OCI-LY7 (cell line): ENCODE data around the gene NSL1. TPM values are rescaled to one million over a fixed set of nuclear protein-coding genes. Genes with fewer than 3 reads are reported as not detected.
"Not testable (repeated sequence)": the region's sequence is repeated elsewhere in the genome, so short reads cannot be mapped to it uniquely, and the experiment has no call there.

ENCODE experiments used
- BruUV-seq: library from RNA; stranded (reverse); fragments of 400-500 nt; replicated peaks from 2 replicates; lab custom pipeline; 2021; lab: Mats Ljungman, UMichigan
- CTCF ChIA-PET: fragments of 300-600 bp; sonication (Branson Sonifier 250); formaldehyde crosslinking; loops from one replicate; lab custom pipeline; 2022; ENCODE audit warnings: antibody characterized with exemption; ENCODE audit not compliant: unreplicated experiment; lab: Charles Lee
- POLR2A ChIA-PET: fragments of 300-600 bp; sonication (Branson Sonifier 250); formaldehyde crosslinking; loops from one replicate; lab custom pipeline; 2022; ENCODE audit warnings: antibody characterized with exemption; lab: Charles Lee
- DNase-seq: peaks from one replicate; pipeline ENCODE4 v3.0.0-alpha.2; 2015; ENCODE audit warnings: low spot score
- H2AFZ ChIP-seq: fragments of 200-600 bp; sonication (generic), shearing (Covaris generic); 2 replicates; pipeline ENCODE4 v1.6.1; 2014; ENCODE audit warnings: mild to moderate bottlenecking, antibody characterized with exemption, low read length, moderate library complexity
- H3K27ac ChIP-seq: fragments of 200-600 bp; sonication (generic); 2 replicates; pipeline ENCODE4 v1.5.1; 2014; ENCODE audit warnings: mixed run types, low read depth, mild to moderate bottlenecking, moderate library complexity, low read length, inconsistent platforms; ENCODE audit not compliant: poor library complexity, severe bottlenecking
- H3K36me3 ChIP-seq: fragments of 200-600 bp; sonication (generic); 2 replicates; pipeline ENCODE4 v1.6.1; 2014; ENCODE audit warnings: mild to moderate bottlenecking, antibody characterized with exemption, low read length, moderate library complexity, mixed read lengths; ENCODE audit not compliant: insufficient read depth
- H3K4me1 ChIP-seq: fragments of 200-600 bp; sonication (generic); 2 replicates; pipeline ENCODE4 v1.5.1; 2014; ENCODE audit warnings: mild to moderate bottlenecking, low read length; ENCODE audit not compliant: insufficient read depth, poor library complexity, severe bottlenecking
- H3K4me2 ChIP-seq: fragments of 200-600 bp; sonication (generic); 2 replicates; pipeline ENCODE4 v1.6.1; 2014; ENCODE audit warnings: mild to moderate bottlenecking, low read length
- H3K4me3 ChIP-seq: fragments of 200-600 bp; sonication (generic); 2 replicates; pipeline ENCODE4 v1.5.1; 2014; ENCODE audit warnings: mild to moderate bottlenecking, low read depth, low read length; ENCODE audit not compliant: poor library complexity, severe bottlenecking
- H3K79me2 ChIP-seq: fragments of 200-600 bp; sonication (generic); 2 replicates; pipeline ENCODE4 v1.6.1; 2016; ENCODE audit warnings: low read depth, mild to moderate bottlenecking, low read length, moderate library complexity, mixed read lengths; ENCODE audit not compliant: insufficient read depth
- H3K9me2 ChIP-seq: fragments of 200-600 bp; sonication (generic); 2 replicates; pipeline ENCODE4 v1.6.1; 2016; ENCODE audit warnings: mild to moderate bottlenecking, low read length, mixed read lengths; ENCODE audit not compliant: insufficient read depth
- H3K9me3 ChIP-seq: fragments of 200-600 bp; sonication (generic); 2 replicates; pipeline ENCODE4 v1.6.1; 2014; ENCODE audit warnings: mild to moderate bottlenecking, mixed run types, low read length, mixed read lengths
- H4K20me1 ChIP-seq: fragments of 200-600 bp; sonication (generic); 2 replicates; pipeline ENCODE4 v1.6.1; 2014; ENCODE audit warnings: mild to moderate bottlenecking, antibody characterized with exemption, low read length, moderate library complexity, mixed read lengths; ENCODE audit not compliant: insufficient read depth
- EZH2phosphoT487 ChIP-seq: fragments of 200-600 bp; sonication (generic); IDR thresholded peaks from 2 replicates; pipeline ENCODE4 v1.6.1; 2018; ENCODE audit warnings: low read depth, borderline replicate concordance, mild to moderate bottlenecking, mixed run types, antibody characterized with exemption, low read length, moderate library complexity, mixed read lengths
- intact Hi-C: fragments of 100-400 bp; cut with micrococcal nuclease; formaldehyde crosslinking; loops from one replicate; pipeline ENCODE4 v1.10.0; 2022; ENCODE audit not compliant: unreplicated experiment
- total RNA-seq, 2 experiments: library from RNA; depleted of rRNA in 1 of 2; stranded (reverse); fragments of >200 nt in 1 of 2; shearing (Covaris generic) in 1 of 2; gene quantifications; 2 replicates each; pipeline ENCODE4 v1.2.3, GENCODE V29; 2014 to 2022
- TF ChIP-seq, protein P1 (sequence below): fragments of 200-600 bp; sonication (generic); conservative IDR thresholded peaks from 2 replicates; pipeline ENCODE4 v1.5.1; 2014; ENCODE audit warnings: mild to moderate bottlenecking, antibody characterized with exemption, low read length, moderate library complexity, mixed read lengths

The NSL1 gene
- total RNA-seq, 2 experiments from 2014 or later, result 66.8 to 70.9 TPM

DNA sequence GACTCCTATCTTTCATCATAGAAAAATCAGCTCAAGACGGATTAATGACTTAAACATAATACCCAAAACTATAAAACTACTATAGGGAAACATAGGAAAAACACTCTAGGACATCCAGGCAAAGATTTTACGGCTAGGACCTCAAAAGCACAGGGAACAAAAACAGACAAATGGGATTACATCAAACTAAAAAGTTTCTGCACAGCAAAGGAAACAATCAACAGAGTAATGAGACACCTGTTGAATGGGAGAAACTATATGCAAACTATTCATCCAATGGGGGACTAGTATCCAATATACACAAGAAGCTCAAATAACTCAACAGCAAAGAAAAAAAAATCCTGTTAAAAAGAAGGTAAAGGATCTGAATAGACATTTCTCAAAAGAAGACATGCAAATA is 18.6 kb downstream of the NSL1 start:
- no TSS peak for BruUV-seq
- peaks cover 88% of the 10 kb centered on the region for H3K36me3 ChIP-seq
- intact Hi-C loops, result no loop called here
- TF ChIP-seq, protein P1, sequence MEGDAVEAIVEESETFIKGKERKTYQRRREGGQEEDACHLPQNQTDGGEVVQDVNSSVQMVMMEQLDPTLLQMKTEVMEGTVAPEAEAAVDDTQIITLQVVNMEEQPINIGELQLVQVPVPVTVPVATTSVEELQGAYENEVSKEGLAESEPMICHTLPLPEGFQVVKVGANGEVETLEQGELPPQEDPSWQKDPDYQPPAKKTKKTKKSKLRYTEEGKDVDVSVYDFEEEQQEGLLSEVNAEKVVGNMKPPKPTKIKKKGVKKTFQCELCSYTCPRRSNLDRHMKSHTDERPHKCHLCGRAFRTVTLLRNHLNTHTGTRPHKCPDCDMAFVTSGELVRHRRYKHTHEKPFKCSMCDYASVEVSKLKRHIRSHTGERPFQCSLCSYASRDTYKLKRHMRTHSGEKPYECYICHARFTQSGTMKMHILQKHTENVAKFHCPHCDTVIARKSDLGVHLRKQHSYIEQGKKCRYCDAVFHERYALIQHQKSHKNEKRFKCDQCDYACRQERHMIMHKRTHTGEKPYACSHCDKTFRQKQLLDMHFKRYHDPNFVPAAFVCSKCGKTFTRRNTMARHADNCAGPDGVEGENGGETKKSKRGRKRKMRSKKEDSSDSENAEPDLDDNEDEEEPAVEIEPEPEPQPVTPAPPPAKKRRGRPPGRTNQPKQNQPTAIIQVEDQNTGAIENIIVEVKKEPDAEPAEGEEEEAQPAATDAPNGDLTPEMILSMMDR, result no peak
- TF ChIP-seq EZH2phosphoT487, result no peak
- no peak for DNase-seq
- peaks cover 26% of the 10 kb centered on the region for H3K9me3 ChIP-seq
- ChIA-PET CTCF (interaction anchor here (1.0 to 1.3 kb wide), 2 partner anchors 94 to 108 kb away, joined by 3 read pairs; no protein-coding TSS in a partner anchor), POLR2A (interaction anchor here (1.2 to 1.7 kb wide), 2 partner anchors 10 to 16 kb away, joined by 3 to 5 read pairs; no protein-coding TSS in a partner anchor)
- no peak overlapping the region for H3K4me3 ChIP-seq
- no peak overlapping the region for H3K4me2 ChIP-seq
- H3K9me2 ChIP-seq, result no peaks in the 10 kb centered on the region
- peaks cover 32% of the 10 kb centered on the region; the same call in 1 of the 2 replicates for H3K79me2 ChIP-seq
- H2AFZ ChIP-seq, result no peak overlapping the region
- no peaks in the 10 kb centered on the region for H4K20me1 ChIP-seq
- no peak overlapping the region for H3K27ac ChIP-seq
- H3K4me1 ChIP-seq, result no peaks in the 10 kb centered on the region

DNA sequence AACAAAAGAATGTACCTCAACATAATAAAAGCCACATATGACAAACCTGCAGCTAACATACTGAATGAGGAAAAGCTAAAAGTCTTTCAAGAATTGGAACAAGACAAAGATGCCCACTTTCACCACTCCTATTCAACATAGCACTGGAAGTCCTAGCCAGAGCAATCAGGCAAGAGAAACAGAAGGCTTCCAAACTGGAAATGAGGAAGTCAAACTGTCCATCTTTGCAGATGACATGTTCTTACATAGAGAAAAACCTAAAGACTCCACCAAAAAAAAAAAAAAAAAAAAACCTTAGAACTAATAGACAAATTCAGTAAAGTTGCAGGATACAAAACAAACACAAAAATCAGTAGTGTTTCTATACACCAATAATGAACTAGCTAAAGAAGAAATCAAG is 20.2 kb downstream of the NSL1 start:
- DNase-seq, result no peak
- Histone ChIP-seq H3K79me2 (peaks cover 39% of the 10 kb centered on the region; the same call in 1 of the 2 replicates), H3K36me3 (peaks cover 88% of the 10 kb centered on the region), H3K9me2 (no peaks in the 10 kb centered on the region), H2AFZ (no peak overlapping the region), H3K27ac (no peak overlapping the region), H3K4me1 (no peaks in the 10 kb centered on the region), H3K4me3 (no peak overlapping the region), H3K9me3 (peaks cover 26% of the 10 kb centered on the region), H3K4me2 (no peak overlapping the region), H4K20me1 (no peaks in the 10 kb centered on the region)
- no TSS peak for BruUV-seq
- ChIA-PET POLR2A (interaction anchor here (0.6 to 1.4 kb wide), 4 partner anchors 17 to 307 kb away, joined by 3 to 4 read pairs (median 4); no protein-coding TSS in a partner anchor), CTCF (no interaction called here)
- intact Hi-C loops, result no loop called here
- no peak for TF ChIP-seq EZH2phosphoT487
- TF ChIP-seq, protein P1, result no peak

DNA sequence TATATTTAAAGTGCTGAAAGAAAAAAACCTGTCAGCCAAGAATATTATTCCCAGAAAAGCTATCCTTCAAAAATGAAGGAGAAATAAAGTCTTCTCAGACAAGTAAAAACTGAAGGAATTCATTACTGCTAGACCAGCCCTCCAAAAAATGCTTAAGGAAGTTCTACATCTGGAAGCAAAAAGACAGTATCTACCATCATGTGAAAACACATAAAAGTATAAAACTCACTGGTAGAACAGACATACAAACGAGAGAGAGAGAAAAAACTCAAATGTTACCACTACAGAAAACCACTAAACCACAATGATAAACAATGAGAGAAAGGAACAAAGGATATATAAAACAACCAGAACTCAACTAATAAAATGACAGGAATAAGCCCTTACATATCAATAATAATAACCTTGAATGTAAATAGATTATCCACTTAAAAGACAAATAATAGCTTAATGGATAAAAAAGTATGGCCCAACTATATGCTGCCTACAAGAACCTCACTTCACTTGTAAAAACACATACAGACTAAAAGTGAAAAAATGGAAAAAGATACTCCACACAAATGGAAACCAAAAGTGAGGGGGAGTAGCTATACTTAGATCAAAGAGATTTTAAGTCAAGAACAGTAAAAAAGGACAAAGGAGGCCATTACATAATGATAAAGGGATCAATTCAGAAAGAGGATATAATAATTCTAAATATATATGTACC is 22.0 kb downstream of the NSL1 start:
- intact Hi-C loops, result no loop called here
- peaks cover 26% of the 10 kb centered on the region for H3K9me3 ChIP-seq
- peaks cover 48% of the 10 kb centered on the region; the same call in 1 of the 2 replicates for H3K79me2 ChIP-seq
- H4K20me1 ChIP-seq, result no peaks in the 10 kb centered on the region
- TF ChIP-seq EZH2phosphoT487, result no peak
- TF ChIP-seq, protein P1, result no peak
- no peaks in the 10 kb centered on the region for H3K9me2 ChIP-seq
- H2AFZ ChIP-seq, result no peak overlapping the region
- no peak for DNase-seq
- no peak overlapping the region for H3K4me3 ChIP-seq
- no peak overlapping the region for H3K27ac ChIP-seq
- no TSS peak for BruUV-seq
- ChIA-PET CTCF (no interaction called here), POLR2A (interaction anchor here (0.6 to 1.5 kb wide), 9 partner anchors 8 to 101 kb away, joined by 3 to 6 read pairs (median 3); no protein-coding TSS in a partner anchor)
- H3K36me3 ChIP-seq, result peaks cover 94% of the 10 kb centered on the region
- H3K4me2 ChIP-seq, result no peak overlapping the region
- no peaks in the 10 kb centered on the region for H3K4me1 ChIP-seq

DNA sequence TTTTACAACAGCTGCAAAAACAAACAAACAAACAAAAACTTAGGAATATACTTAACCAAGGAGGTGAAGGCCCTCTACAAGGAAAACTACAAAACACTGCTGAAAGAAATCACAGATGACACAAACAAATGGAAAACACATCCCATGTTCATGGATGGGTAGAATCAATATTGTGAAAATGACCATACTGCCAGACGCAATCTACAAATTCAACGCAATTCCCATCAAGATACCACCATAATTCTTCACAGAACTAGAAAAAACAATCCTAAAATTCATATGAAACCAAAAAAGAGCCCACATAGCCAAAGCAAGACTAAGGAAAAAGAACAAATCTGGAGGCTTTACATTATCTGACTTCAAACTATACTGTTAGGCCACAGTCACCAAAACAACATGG is 24.8 kb downstream of the NSL1 start:
- CTCF ChIA-PET, H3K4me1 ChIP-seq: not testable (repeated sequence)

More for the DNA sequence above, 24.8 kb downstream of the NSL1 start:
- H3K4me3 ChIP-seq, intact Hi-C loops, H4K20me1 ChIP-seq, H2AFZ ChIP-seq, H3K4me2 ChIP-seq, BruUV-seq, H3K9me2 ChIP-seq, DNase-seq, H3K27ac ChIP-seq: not testable (repeated sequence)
- H3K36me3 ChIP-seq, result peaks cover 93% of the 10 kb centered on the region
- H3K9me3 ChIP-seq, result peaks cover 22% of the 10 kb centered on the region
- POLR2A ChIA-PET, result interaction anchor here (0.7 kb wide), 1 partner anchor 117 kb away, joined by 4 read pairs; no protein-coding TSS in a partner anchor
- H3K79me2 ChIP-seq, result peaks cover 49% of the 10 kb centered on the region
